HG03280 (cell line): ENCODE results near the gene NMU.
A peak's percentile ranks its signal among the peaks of the same experiment; 100 is the strongest.
"Not testable (repeated sequence)": the region's sequence is repeated elsewhere in the genome, so short reads cannot be mapped to it uniquely, and the experiment has no call there.

Experiments used
- ATAC-seq: cut with Tn5 transposase; IDR thresholded peaks from one replicate; pipeline ENCODE4 v1.9.1; 2021; ENCODE audit warnings: mild to moderate bottlenecking, moderate library complexity; ENCODE audit not compliant: unreplicated experiment

The NMU gene, protein sequence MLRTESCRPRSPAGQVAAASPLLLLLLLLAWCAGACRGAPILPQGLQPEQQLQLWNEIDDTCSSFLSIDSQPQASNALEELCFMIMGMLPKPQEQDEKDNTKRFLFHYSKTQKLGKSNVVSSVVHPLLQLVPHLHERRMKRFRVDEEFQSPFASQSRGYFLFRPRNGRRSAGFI

DNA sequence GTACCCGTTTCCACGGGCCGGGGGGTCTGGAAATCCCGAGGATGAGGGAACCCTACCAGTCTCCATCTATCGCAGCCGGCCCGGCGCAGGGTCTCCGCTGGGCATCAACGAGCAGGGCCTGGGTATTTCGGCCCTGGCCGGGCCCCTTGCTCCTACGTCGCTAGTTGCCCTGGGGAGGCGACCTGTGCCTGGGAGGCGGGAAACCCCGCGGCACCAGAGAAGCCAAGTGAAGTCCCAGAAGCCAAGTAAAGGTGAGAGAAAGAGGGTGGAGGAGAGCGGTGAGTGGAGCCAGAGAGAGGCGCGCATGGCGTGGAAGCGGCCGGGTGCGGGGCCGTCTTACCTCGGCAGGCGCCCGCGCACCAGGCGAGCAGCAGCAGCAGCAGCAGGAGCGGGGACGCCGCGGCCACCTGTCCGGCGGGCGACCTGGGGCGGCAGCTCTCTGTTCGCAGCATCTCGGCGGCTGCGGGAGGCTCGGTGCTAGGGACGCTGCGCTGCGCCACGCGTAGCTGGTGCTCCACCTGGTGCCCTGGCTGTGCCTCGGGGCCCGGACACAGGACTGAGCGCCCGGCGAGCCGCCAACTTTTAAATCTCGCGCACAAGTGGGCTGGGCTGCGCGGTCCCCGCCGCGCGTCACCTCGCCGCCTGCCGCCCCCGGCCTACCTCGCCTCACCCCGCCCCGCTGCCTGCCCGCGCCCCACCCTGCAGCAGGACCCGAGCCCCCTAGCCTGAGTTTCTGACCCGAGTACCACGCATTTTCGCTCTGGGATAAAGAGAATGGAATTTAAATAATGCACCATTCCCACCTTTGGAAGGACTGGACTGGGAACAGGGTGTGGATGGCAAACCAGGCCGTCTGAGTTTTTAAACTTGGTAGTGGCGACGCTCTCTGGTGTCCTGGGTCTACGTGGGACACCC lies at the start of gene NMU:
Gene NMU, minus strand, starts transcription at position 558 of the 915 bp plus-strand sequence. Its CDS starts 106 bp downstream, at position 452.
- ATAC-seq = peak; percentile 70

DNA sequence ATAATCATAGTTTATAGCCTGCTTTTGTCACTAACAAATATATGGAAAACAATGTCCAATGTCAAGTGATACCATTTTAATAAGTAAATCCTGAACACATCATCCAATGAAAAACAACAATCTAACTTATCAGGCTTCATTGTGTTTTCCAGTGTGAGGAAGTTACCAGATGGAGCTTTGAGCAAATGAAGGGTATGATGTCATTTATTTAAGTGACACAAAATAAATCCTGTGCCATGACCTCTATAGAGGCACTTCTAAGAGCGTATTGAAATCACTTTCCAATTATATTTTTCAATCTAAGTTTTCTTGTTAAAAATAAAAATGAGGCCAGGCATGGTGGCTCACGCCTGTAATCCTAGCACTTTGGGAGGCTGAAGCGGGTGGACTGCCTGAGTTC lies 48.2 kb upstream of the NMU start:
- ATAC-seq = no peak

DNA sequence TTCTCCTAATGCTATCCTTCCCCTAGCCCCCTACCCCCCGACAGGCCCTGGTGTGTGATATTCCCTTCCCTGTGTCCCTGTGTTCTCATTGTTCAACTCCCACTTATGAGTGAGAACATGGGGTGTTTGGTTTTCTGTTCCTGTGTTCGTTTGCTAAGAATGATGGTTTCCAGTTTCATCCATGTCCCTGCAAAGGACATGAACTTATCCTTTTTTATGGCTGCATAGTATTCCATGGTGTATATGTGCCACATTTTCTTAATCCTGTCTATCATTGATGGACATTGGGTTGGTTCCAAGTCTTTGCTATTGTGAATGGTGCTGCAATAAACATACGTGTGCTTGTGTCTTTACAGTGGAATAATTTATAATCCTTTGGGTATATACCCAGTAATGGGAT lies 46.7 kb upstream of the NMU start:
- ATAC-seq = not testable (repeated sequence)

DNA sequence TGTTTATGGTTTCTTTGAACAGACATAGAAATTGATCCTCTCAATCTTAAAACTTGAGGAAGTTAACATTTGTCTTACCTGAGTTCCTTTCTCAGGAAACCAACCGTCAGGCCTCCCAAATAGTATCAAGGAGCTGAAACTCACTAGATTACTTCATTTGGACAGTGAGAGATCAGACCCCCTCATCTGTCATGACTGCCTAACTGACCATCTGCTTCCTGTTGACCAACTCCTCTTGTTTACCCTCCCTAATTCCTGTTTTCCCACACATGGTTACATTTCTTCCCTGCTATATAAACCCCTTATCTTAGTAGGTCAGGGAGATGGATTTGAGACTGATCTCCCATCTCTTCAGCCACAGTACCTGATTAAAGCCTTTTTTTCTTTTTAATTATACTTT lies 46.2 kb upstream of the NMU start:
- no peak for ATAC-seq

DNA sequence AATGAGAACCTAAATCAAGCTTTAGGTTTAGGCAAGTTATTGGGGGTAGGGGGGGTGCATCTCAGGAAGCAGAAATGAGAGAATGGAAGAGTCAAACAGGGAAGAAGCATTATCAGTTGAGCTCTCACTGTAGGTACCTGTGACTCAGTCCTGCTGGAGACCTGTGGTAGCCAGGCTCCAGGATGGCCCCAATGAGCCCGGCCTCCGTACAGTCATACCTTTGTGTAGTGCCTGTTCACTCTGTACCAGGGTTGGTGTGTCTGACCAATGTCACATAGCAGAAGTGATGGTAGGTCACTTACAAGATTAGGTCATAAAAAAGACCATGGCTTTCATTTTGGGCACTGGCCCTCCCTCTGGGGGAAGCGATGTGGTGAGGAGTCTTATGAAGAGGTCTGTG lies 45.3 kb upstream of the NMU start:
- no peak for ATAC-seq

DNA sequence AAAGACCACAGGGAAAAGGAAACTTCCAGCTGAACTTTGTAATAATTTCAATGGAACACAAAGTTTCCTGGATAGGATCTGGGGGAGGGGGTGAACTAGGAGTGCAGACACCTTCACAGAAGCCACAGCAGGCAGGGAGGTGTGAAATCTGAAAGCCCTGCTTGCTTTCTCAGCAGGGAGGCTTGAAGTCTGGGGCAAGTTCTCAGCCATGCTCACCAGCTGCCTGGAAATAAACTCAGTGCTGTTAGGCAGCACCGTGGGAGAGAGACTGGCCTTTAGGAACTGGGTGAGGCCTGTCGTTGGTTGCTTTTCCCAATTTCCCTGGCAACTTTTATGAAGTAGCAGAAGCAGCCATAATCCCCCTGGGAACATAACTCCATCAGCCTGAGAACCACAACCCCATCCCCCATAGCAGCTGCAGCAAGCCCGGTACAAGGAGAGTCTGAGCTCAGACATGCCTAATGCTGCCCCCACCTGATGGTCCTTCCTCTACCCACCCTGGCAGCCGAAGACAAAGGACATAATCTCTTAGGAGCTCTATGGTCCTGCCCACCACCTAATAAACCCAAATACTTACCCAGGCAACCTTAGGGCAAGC lies 39.2 kb upstream of the NMU start:
- no peak for ATAC-seq

DNA sequence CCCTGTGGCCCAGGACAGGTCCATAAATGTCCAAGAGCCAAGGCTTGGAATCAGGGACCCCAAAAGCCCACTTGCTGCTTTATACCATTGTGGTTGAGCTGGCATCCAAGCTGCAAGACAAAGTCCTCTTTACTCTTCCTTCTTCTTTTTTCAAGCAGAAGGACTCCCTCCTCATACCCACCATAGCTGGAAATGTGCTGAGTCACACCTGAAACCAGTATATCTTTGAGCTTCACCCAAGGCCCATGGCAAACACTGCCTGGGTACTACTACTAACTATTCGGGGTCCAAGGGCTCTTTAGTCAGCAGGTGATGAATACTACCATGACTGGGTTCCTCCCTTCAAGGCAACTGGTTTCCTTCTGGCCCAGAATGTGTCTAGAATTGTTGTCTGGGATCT lies 37.3 kb upstream of the NMU start:
- no peak for ATAC-seq

DNA sequence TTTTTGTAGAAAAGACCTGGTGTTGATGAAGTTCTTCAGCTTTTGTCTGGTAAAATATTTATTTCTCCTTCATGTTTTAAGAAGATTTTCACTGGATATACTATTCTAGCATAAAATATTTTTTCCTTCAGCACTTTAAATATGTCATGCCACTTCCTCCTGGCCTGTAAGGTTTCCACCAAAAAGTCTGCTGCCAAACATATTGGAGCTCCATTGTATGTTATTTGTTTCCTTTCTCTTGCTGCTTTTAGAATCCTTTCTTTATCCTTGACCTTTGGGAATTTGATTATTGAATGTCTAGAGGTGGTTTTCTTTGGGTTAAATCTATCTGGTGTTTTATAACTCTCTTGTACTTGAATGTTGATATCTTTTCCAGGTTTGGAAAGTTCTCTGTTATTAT lies 35.6 kb upstream of the NMU start:
- no peak for ATAC-seq

DNA sequence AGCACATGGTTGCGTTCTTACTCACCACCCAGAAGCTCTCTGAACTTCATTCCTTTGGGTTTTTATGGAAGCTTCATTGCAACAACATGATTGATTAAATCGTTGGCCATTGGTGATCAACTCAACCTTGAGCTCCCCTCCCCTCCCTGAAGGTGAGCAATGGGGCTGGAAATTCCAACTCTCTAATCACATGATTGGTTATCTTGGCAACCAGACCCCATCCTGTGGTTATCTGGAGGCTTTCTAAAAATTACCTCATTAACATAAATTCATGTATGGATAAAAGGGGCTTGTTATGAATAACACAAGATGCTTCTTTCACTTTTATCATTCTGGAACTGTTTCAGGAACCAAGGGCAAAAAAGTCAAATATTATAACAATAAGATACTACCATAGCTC lies 34.6 kb upstream of the NMU start:
- ATAC-seq = no peak

DNA sequence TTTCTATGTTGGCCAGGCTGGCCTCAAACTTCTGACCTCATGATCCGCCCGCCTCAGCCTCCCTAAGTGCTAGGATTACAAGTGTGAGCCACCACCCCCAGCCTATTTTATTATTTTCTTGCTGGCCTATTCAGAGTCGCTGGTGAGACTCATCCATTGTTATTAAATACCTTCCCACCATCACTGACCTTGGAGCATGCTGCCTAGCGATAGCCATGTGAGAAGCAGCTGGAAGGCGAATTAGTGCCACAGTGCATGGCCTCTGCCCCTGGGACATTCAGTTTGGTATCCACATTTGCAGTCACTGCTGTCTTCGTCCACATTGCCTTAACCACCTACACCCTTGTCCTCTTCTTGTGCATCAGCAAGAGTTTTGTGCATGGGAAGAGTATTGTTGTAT lies 32.4 kb upstream of the NMU start:
- no peak for ATAC-seq

DNA sequence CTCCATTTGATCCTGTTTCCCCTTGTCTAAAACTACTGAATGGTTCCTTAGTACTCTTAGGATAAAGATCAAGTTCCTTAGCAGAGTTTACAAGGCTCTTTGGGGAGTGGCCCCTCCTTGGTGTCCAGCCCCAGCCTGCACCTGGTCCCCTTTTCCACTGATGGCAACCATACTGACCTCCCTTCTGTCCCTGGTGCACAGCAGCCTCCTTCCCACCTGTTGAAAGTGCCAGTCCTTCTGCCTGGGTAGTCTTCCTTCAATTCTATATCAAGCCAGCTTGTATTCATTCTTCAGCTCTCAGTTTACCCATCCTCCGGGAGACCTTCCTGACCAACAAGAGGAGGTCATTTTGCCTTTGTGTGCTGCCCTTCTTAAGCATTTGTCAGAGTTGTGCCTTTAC lies 30.4 kb upstream of the NMU start:
- ATAC-seq = no peak

DNA sequence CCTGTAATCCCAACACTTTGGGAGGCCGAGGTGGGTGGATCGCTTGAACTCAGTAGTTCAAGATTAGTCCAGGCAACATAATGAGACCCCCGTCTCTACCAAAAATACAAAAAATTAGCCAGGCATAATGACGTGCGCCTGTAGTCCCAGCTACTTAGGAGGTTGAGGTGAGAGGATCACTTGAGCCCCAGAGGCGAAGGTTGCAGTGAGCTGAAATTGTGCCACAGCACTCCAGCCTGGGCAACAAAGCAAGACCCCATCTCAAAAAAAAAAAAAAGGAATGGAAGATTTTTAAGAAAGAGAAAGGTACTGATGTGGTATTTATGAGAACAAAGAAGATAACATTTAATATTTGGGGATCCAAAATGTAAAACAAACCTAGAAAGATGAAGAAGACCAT lies 27.0 kb upstream of the NMU start:
- ATAC-seq = no peak

DNA sequence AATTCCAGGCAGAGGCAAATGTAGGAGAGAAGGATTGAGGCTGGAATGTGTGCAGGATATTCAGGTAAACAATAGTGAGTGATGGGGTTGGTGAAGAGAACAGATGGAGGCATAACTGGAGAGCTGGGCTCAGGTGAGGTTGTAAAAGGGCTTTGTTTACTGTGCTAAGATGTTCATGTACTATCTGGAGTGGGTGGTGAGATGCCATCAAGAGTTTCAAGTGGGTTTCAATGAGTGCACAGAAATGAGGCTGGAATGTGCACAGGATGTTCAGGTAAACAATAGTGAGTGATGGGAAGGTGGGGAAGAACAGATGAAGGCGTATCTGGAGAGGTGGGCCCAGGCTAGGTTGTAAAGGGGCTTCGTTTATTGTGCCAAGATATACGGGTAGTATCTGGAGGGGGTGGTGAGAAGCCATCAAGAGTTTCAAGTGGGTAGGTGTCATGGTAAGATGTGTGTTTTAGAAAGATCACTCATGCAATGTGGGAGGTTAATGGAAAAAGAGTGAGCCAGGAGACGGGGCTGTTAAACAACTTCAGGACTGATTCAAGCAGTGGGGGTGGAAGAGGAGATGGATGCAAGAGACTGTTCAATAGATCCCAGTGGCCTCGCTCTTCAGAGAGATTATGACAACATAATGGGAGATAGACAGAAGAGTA lies 25.4 kb upstream of the NMU start:
- no peak for ATAC-seq

DNA sequence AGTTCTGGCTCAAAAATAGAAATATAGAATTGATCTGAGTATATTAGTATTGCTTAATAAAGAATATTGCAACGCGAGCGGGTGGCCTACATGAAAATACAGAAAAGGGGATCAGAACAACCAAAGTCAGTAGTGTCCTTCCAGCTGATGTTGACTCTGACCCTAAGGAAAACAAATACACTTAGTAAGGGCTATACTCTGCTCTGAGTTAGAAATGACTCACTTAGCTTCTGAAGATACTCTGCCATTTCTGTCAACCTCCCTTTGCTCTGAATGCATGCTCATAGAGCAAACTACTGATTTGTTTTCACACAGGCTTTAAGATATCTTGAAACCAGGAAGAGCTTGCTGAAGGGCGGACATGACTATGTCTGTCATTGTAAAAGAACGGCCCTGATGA lies 22.6 kb upstream of the NMU start:
- ATAC-seq = no peak

DNA sequence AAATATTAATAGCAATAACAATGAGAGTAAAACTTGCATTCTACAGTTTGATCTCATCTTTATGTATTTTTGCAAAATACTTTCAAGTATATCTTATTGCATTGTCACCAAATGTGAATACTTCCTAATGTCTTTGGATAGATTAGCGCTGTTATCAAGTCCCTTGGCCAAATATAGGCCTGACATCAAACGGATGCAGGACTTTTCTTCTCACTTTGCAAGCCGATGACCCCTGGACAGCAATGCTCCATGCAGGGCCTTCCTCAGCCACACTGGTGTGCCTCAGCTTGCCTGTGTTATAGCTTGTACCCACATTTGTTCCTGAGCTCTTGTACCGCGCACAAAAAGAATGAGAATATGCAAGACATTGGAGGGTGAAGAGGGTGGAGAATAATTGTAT lies 18.0 kb upstream of the NMU start:
- no peak for ATAC-seq

DNA sequence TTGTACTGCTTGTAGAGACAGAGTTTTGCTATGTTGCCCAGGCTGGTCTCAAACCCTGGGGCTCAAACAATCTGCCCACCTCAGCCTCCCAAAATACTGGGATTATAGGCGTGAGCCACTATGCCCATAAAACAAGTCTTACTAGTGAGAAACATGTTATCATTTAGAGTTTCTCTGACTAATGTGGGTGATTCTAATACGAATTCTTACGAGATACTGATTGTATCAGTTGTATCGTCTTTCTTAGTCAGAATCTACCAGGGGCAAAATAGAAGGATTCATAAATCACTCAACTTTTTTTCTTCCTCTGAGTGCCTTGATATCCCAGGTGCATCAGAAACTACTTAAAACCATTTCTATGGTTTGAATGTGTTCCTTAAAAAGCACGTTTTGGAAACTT lies 14.4 kb upstream of the NMU start:
- ATAC-seq = no peak

DNA sequence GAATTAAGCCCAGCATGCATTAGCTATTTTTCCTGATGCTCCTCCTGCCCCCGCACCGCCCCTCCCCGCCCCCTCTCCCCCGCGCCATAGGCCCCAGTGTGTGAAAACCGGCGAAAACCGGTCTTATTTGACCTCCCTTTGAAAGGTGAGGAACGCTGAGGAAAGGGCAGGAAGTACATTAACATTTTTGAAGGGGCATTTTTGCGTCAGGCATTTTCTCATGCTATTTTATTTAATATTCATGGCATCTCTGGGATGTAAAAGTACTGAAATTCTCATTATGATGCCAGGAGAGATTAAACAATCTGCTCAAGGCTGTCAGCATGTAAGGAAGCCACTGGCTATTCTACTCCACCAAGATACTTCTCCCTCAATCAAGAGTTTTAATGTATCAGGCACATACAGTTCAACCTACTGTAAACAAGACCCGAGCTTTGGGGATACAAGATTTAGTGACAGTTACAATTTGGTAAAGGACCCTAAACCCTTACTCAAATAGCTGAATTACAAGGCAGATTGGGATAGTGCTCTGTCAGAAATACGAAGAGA lies 1.2 kb upstream of the NMU start:
- no peak for ATAC-seq

DNA sequence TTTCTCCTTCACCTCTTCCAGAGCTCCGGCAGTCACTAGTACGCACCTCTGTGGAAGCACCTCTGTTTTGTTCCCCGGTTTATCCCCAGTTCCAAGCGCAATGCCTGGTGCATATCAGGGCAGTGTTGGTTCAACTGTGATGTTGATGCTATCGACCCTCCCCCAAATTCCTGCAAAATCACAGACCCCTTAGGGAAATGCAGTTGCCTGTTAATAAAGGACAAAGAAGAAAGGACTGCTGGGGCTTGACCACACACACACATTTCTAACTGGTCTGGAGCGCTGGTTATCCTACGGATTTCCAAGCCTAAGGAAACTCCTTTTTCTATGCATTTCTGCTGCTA lies 530 bp upstream of the NMU start:
- ATAC-seq = no peak

DNA sequence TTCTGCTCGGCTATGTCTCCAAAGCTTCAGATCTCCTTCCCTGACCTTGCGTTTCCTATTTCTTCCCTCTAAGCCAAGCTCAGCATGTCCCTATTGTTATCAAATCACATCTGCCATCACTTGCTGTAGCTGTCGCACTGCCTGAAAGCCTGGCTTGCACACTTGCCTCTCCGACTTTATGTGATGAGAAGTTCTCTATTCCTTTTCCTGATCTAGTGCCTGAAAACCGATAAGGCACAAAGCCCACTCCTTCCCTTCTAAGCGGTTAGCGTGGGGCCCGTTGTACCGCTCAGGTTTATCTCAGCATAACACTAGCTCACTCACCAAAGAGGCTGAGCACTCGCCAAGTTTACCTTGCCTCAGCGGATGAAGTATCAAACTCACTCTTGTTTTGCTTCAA lies 816 bp downstream of the NMU start:
- ATAC-seq = no peak

DNA sequence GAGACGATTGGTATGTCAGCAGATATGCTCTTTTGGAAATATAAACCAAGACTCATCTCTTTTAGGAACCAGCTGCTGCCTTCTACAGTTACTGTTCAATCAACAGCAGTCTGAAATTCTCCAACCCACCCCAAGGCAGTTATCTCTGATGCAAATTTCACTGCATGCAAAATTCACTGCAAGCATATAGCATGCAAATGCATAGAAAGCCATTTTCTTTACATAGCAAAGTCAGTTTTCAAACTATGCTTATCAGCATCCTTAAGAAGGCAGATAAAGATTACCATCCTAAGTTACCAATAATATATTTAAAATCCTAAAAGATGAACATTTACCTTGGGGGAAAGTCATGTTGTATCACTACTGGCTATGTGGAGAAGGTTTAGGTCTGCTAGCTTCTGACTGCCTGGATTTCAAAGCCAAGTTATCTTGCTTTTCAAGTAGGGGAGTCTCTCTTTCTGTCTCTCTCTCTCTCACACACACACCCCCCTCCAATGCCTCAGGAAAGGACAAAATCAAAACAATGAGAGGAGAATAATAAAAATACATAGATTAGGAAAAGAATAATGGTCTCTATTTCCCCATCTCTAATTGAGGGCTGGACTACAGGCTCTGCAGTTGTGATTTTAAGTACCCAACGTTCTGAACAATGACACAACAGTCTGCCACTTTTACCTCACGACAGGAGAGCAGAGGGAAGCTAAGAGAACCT lies 1.5 kb downstream of the NMU start:
- no peak for ATAC-seq

DNA sequence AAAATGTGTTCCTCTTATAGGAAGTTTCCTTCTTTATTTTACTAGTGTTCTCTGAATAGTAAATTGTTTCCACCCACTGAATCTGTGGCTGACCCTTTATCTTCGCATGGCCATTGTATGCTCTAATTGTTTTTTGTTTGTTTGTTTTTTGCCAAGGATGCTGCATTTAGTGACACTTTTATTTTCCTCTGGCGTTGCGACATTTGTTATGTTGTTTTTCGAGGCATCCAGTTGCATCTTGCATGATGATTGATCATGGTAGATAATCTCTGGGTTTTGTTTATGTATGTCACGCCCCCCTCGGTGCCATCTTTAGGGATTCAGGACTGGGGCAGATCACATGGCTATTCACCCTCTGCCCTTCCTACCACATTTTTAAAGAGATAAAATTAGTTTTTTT lies 2.2 kb downstream of the NMU start:
- ATAC-seq = no peak
